Stimulated activated naive CD8-positive, alpha-beta T cell treated with anti-CD3 and anti-CD28 coated beads, Interleukin-15, amount 100 ng/mL, for 72 hours (primary cell): ENCODE data around the gene WDR62.
A peak's percentile ranks its signal among the peaks of the same experiment; 100 is the strongest.
"Not testable (repeated sequence)": the region's sequence is repeated elsewhere in the genome, so short reads cannot be mapped to it uniquely, and the experiment has no call there.

Source experiments
- ATAC-seq: fragments of 150-1000 bp; cut with Tn5 transposase; 2 replicates; pipeline ENCODE4 v1.10.0; 2021; ENCODE audit warnings: mild to moderate bottlenecking, moderate library complexity
- DNase-seq, 2 donors: peaks; one replicate each; pipeline ENCODE4 v3.0.0; 2021 to 2022
- H3K27ac Mint-ChIP-seq, 2 donors: one replicate each; pipeline ENCODE4 v1.8.0; 2022; ENCODE audit warnings: mild to moderate bottlenecking in 2 of 2, mixed read lengths in 2 of 2, moderate library complexity in 2 of 2
- H3K27me3 Mint-ChIP-seq: one replicate; pipeline ENCODE4 v1.8.0; 2022; ENCODE audit warnings: mixed read lengths
- H3K4me1 Mint-ChIP-seq: one replicate; pipeline ENCODE4 v1.8.0; 2022; ENCODE audit warnings: mild to moderate bottlenecking, mixed read lengths
- H3K4me3 Mint-ChIP-seq, 2 donors: one replicate each; pipeline ENCODE4 v1.8.0; 2022; ENCODE audit warnings: mild to moderate bottlenecking in 2 of 2, mixed read lengths in 2 of 2, moderate library complexity in 1 of 2
- H3K9me3 Mint-ChIP-seq, 2 donors: one replicate each; pipeline ENCODE4 v1.8.0; 2022; ENCODE audit warnings: mixed read lengths in 2 of 2

Gene WDR62

GRCh38 chr19:36134867-36135266 lies 80.2 kb downstream of the WDR62 start:
- ATAC-seq, H3K4me3 Mint-ChIP-seq, H3K27ac Mint-ChIP-seq, H3K9me3 Mint-ChIP-seq, DNase-seq: not testable (repeated sequence)
- peaks cover 34% of the 10 kb centered on the region for H3K4me1 Mint-ChIP-seq
- H3K27me3 Mint-ChIP-seq, result peaks cover 17% of the 10 kb centered on the region

- peaks cover 0 to 5% of the 10 kb centered on the region in 2 donors for H3K9me3 Mint-ChIP-seq
- DNase-seq (no peak), ATAC-seq (no peak)
- H3K4me3 Mint-ChIP-seq, result peak overlapping the region in 1 of 2 donors; percentile 28
- peaks cover 40% of the 10 kb centered on the region for H3K4me1 Mint-ChIP-seq
- peaks cover 17% of the 10 kb centered on the region for H3K27me3 Mint-ChIP-seq
- H3K27ac Mint-ChIP-seq, result peak overlapping the region; percentile 16 to 48
These were observed 82.4 kb downstream of the WDR62 start for GRCh38 chr19:36136964-36137686.

- H3K4me1 Mint-ChIP-seq, result peaks cover 37% of the 10 kb centered on the region
- peak overlapping the region; percentile 98 for H3K4me3 Mint-ChIP-seq
- peaks cover 0 to 5% of the 10 kb centered on the region in 2 donors for H3K9me3 Mint-ChIP-seq
- H3K27me3 Mint-ChIP-seq, result peaks cover 17% of the 10 kb centered on the region
- H3K27ac Mint-ChIP-seq, result peak overlapping the region; percentile 95 to 96
- ATAC-seq (no peak), DNase-seq (no peak)
These were observed 84.4 kb downstream of the WDR62 start for GRCh38 chr19:36139120-36139472.

GRCh38 chr19:36139473-36140303 lies 85.0 kb downstream of the WDR62 start, which contains the start of gene CAPNS1:
Gene CAPNS1 (plus strand): TSS chr19:36140066. CDS start chr19:36141012, 946 bp downstream.
- peaks cover 37% of the 10 kb centered on the region for H3K4me1 Mint-ChIP-seq
- H3K27ac Mint-ChIP-seq, result peak within 1 kb of the TSS; percentile 95 to 96
- peaks cover 17% of the 10 kb centered on the region for H3K27me3 Mint-ChIP-seq
- H3K4me3 Mint-ChIP-seq, result peak within 1 kb of the TSS; percentile 98
- DNase-seq (peak; percentile 95 to 96), ATAC-seq (peak; percentile 88)
- H3K9me3 Mint-ChIP-seq, result peaks cover 0 to 5% of the 10 kb centered on the region in 2 donors

- peak; percentile 57 to 64 for DNase-seq
These were observed 85.8 kb downstream of the WDR62 start for GRCh38 chr19:36140304-36141038.

GRCh38 chr19:36141039-36141927 lies 86.6 kb downstream of the WDR62 start:
- Mint-ChIP-seq H3K4me3 (peak overlapping the region; percentile 98), H3K27me3 (peaks cover 8% of the 10 kb centered on the region), H3K4me1 (peaks cover 37% of the 10 kb centered on the region), H3K27ac (peak overlapping the region; percentile 69 to 79), H3K9me3 (peaks cover 0 to 5% of the 10 kb centered on the region in 2 donors)
- ATAC-seq, result peak; percentile 71
- peak; percentile 93 for DNase-seq

More at GRCh38 chr19:36140304-36141038, 85.8 kb downstream of the WDR62 start:
- peak overlapping the region; percentile 98 for H3K4me3 Mint-ChIP-seq
- H3K27ac Mint-ChIP-seq, result peak overlapping the region; percentile 95 to 96
- peak; percentile 49 for ATAC-seq
- H3K27me3 Mint-ChIP-seq, result peaks cover 16% of the 10 kb centered on the region
- peaks cover 37% of the 10 kb centered on the region for H3K4me1 Mint-ChIP-seq
- H3K9me3 Mint-ChIP-seq, result peaks cover 0 to 5% of the 10 kb centered on the region in 2 donors

GRCh38 chr19:36142046-36142445 lies 87.3 kb downstream of the WDR62 start:
- Mint-ChIP-seq H3K27me3 (no peaks in the 10 kb centered on the region), H3K27ac (peak overlapping the region in 1 of 2 donors; percentile 90), H3K4me1 (peaks cover 29% of the 10 kb centered on the region), H3K9me3 (peaks cover 0 to 5% of the 10 kb centered on the region in 2 donors), H3K4me3 (peak overlapping the region in 1 of 2 donors; percentile 60)
- ATAC-seq (no peak), DNase-seq (no peak)

GRCh38 chr19:36142496-36142895 lies 87.8 kb downstream of the WDR62 start:
- peak overlapping the region; percentile 88 to 90 for H3K27ac Mint-ChIP-seq
- H3K4me1 Mint-ChIP-seq, result peaks cover 28% of the 10 kb centered on the region
- H3K27me3 Mint-ChIP-seq, result no peaks in the 10 kb centered on the region
- peaks cover 0 to 5% of the 10 kb centered on the region in 2 donors for H3K9me3 Mint-ChIP-seq
- DNase-seq (no peak), ATAC-seq (no peak)
- peak overlapping the region in 1 of 2 donors; percentile 60 for H3K4me3 Mint-ChIP-seq

- Mint-ChIP-seq H3K4me3 (no peak overlapping the region), H3K27me3 (no peaks in the 10 kb centered on the region), H3K27ac (no peak overlapping the region), H3K4me1 (peaks cover 24% of the 10 kb centered on the region), H3K9me3 (peaks cover 0 to 5% of the 10 kb centered on the region in 2 donors)
- no peak for DNase-seq
- ATAC-seq, result no peak
These were observed 89.9 kb downstream of the WDR62 start for GRCh38 chr19:36144624-36145023.

GRCh38 chr19:36149673-36150406 lies 95.1 kb downstream of the WDR62 start:
- no peak overlapping the region for H3K4me3 Mint-ChIP-seq
- peak overlapping the region in 1 of 2 donors; percentile 77 for H3K27ac Mint-ChIP-seq
- no peaks in the 10 kb centered on the region for H3K9me3 Mint-ChIP-seq
- no peak for DNase-seq
- no peaks in the 10 kb centered on the region for H3K4me1 Mint-ChIP-seq
- H3K27me3 Mint-ChIP-seq, result no peaks in the 10 kb centered on the region
- no peak for ATAC-seq

- Mint-ChIP-seq H3K27me3 (no peaks in the 10 kb centered on the region), H3K4me1 (no peaks in the 10 kb centered on the region), H3K4me3 (no peak overlapping the region), H3K27ac (peak overlapping the region in 1 of 2 donors; percentile 67), H3K9me3 (no peaks in the 10 kb centered on the region)
- DNase-seq, result no peak
- no peak for ATAC-seq
These were observed 95.9 kb downstream of the WDR62 start for GRCh38 chr19:36150586-36150985.

GRCh38 chr19:36151144-36152018 lies 96.7 kb downstream of the WDR62 start:
- no peaks in the 10 kb centered on the region for H3K27me3 Mint-ChIP-seq
- no peaks in the 10 kb centered on the region for H3K4me1 Mint-ChIP-seq
- no peak for DNase-seq
- no peak overlapping the region for H3K27ac Mint-ChIP-seq
- peak; percentile 31 for ATAC-seq
- H3K4me3 Mint-ChIP-seq, result no peak overlapping the region
- no peaks in the 10 kb centered on the region for H3K9me3 Mint-ChIP-seq

GRCh38 chr19:36152019-36152351 lies 97.3 kb downstream of the WDR62 start:
- Mint-ChIP-seq H3K27me3 (no peaks in the 10 kb centered on the region), H3K4me1 (no peaks in the 10 kb centered on the region), H3K27ac (no peak overlapping the region), H3K4me3 (no peak overlapping the region), H3K9me3 (no peaks in the 10 kb centered on the region)
- ATAC-seq, result no peak
- DNase-seq, result no peak
